ENCODE data around the gene PFDN1. TPM values are rescaled to one million over a fixed set of nuclear protein-coding genes. Genes with fewer than 3 reads are reported as not detected.

Gene PFDN1
- total and polyA plus RNA-seq, 12 donors: 49.1 to 194 (median 86.8) TPM

- no peaks in the 10 kb centered on the region for H3K27me3 ChIP-seq
- no peak for TF ChIP-seq CTCF (IDR thresholded peaks at IDR 0.05)
- no peak for TF ChIP-seq POLR2A (IDR thresholded peaks at IDR 0.05)
- DNase-seq: no peak
- no peak overlapping the region for H3K27ac ChIP-seq
- H3K9me3 ChIP-seq (replicated peaks in 1 of 3): no peaks in the 10 kb centered on the region
- no peak overlapping the region for H3K4me3 ChIP-seq
- intact Hi-C loops (cut with DNase I): no loop called here
- 58 to 80% (median 76%) methylated on average over 1 of the region's 1 CpG for WGBS, 4 donors
- peaks cover 11 to 22% of the 10 kb centered on the region in 2 donors for H3K4me1 ChIP-seq (replicated peaks in 1 of 2)
- H3K36me3 ChIP-seq (replicated peaks in 1 of 2): peaks cover 0 to 1% of the 10 kb centered on the region in 2 donors
These were observed 2.6 kb upstream of the PFDN1 start for GRCh38 chr5:140305471-140305870.

GRCh38 chr5:140303966-140304365 lies 1.1 kb upstream of the PFDN1 start:
- peaks cover 0 to 13% of the 10 kb centered on the region in 2 donors for H3K36me3 ChIP-seq (replicated peaks in 1 of 2)
- H3K4me1 ChIP-seq (replicated peaks in 1 of 2): peaks cover 11 to 22% of the 10 kb centered on the region in 2 donors
- H3K4me3 ChIP-seq: no peak overlapping the region
- H3K27ac ChIP-seq: no peak overlapping the region
- 85 to 88% (median 88%) methylated on average over 15 of the region's 15 CpGs for WGBS, 4 donors
- intact Hi-C loops (cut with DNase I): no loop called here
- TF ChIP-seq POLR2A (IDR thresholded peaks at IDR 0.05) (no peak), CTCF (IDR thresholded peaks at IDR 0.05) (no peak)
- DNase-seq: no peak
- H3K27me3 ChIP-seq: no peaks in the 10 kb centered on the region
- H3K9me3 ChIP-seq (replicated peaks in 1 of 3): no peaks in the 10 kb centered on the region

- Histone ChIP-seq H3K36me3 (replicated peaks in 1 of 2) (peaks cover 0 to 13% of the 10 kb centered on the region in 2 donors), H3K4me1 (replicated peaks in 1 of 2) (peaks cover 11 to 31% of the 10 kb centered on the region in 2 donors), H3K4me3 (no peak overlapping the region), H3K27me3 (no peaks in the 10 kb centered on the region), H3K27ac (no peak overlapping the region), H3K9me3 (replicated peaks in 1 of 3) (no peaks in the 10 kb centered on the region)
- no peak for DNase-seq
- intact Hi-C loops (cut with DNase I): no loop called here
- WGBS, 4 donors: 89 to 100% (median 93%) methylated on average over 1 of the region's 1 CpG
- TF ChIP-seq CTCF (IDR thresholded peaks at IDR 0.05) (no peak), POLR2A (IDR thresholded peaks at IDR 0.05) (no peak)
These were observed 1.8 kb downstream of the PFDN1 start for GRCh38 chr5:140301136-140301535.

- 94 to 98% (median 95%) methylated on average over 5 of the region's 5 CpGs for WGBS, 4 donors
- Histone ChIP-seq H3K27me3 (no peaks in the 10 kb centered on the region), H3K36me3 (replicated peaks in 1 of 2) (peaks cover 0 to 13% of the 10 kb centered on the region in 2 donors), H3K4me1 (replicated peaks in 1 of 2) (peaks cover 11 to 48% of the 10 kb centered on the region in 2 donors), H3K9me3 (replicated peaks in 1 of 3) (no peaks in the 10 kb centered on the region), H3K4me3 (no peak overlapping the region), H3K27ac (no peak overlapping the region)
- TF ChIP-seq CTCF (IDR thresholded peaks at IDR 0.05): no peak
- no peak for TF ChIP-seq POLR2A (IDR thresholded peaks at IDR 0.05)
- no peak for DNase-seq
- intact Hi-C loops (cut with DNase I): no loop called here
These were observed 3.8 kb downstream of the PFDN1 start for GRCh38 chr5:140299056-140299455.

Measured in adrenal gland (tissue), 12 donors.